Ascending aorta (tissue), 2 donors: ENCODE results near the gene TPSD1. TPM values are rescaled to one million over a fixed set of nuclear protein-coding genes. Genes with fewer than 3 reads are reported as not detected.

Experiments
- DNase-seq, 2 donors: peaks; one replicate each; pipeline ENCODE4 v3.0.0-alpha.2; 2019; ENCODE audit warnings: low spot score in 2 of 2
- H3K27ac ChIP-seq, 2 donors: fragments of 200-600 bp; sonication (generic); one replicate each; pipeline ENCODE4 v1.5.1; 2016 to 2017; ENCODE audit warnings: mild to moderate bottlenecking in 1 of 2
- H3K27me3 ChIP-seq: fragments of 200-600 bp; sonication (generic); one replicate; pipeline ENCODE4 v1.5.1; 2017
- H3K36me3 ChIP-seq, 2 donors: fragments of 200-600 bp; sonication (generic); one replicate each; pipeline ENCODE4 v1.5.1; 2016
- H3K4me1 ChIP-seq, 2 donors: fragments of 200-600 bp; sonication (generic); one replicate each; pipeline ENCODE4 v1.5.1; 2016 to 2017; ENCODE audit warnings: mild to moderate bottlenecking in 1 of 2
- H3K4me3 ChIP-seq, 2 donors: fragments of 200-600 bp; sonication (generic); one replicate each; pipeline ENCODE4 v1.5.1; 2016 to 2017; ENCODE audit warnings: mild to moderate bottlenecking in 1 of 2
- H3K9me3 ChIP-seq, 2 donors: fragments of 200-600 bp; sonication (generic); one replicate each; pipeline ENCODE4 v1.5.1; 2016
- intact Hi-C: fragments of 100-400 bp; cut with DNase I; formaldehyde crosslinking; loops from one replicate; pipeline ENCODE4 v1.15.1; 2023
- total RNA-seq: library from RNA; depleted of rRNA; stranded (reverse); fragments of >200 nt; gene quantifications from one replicate; pipeline ENCODE4 v1.1.0, GENCODE V29; 2016
- TF ChIP-seq, protein P1 (sequence below), 3 experiments: fragments of 200-600 bp in 2 of 3; fragments of 450-650 bp in 1 of 3; sonication (generic) in 2 of 3; IDR thresholded peaks; one replicate each; pipeline ENCODE4 v1.5.1; 2016 to 2019; ENCODE audit warnings: antibody characterized with exemption in 3 of 3, mild to moderate bottlenecking in 1 of 3, moderate library complexity in 1 of 3

The TPSD1 gene
- total RNA-seq, 1 donor from 2014 or later = 20.8 TPM

DNA sequence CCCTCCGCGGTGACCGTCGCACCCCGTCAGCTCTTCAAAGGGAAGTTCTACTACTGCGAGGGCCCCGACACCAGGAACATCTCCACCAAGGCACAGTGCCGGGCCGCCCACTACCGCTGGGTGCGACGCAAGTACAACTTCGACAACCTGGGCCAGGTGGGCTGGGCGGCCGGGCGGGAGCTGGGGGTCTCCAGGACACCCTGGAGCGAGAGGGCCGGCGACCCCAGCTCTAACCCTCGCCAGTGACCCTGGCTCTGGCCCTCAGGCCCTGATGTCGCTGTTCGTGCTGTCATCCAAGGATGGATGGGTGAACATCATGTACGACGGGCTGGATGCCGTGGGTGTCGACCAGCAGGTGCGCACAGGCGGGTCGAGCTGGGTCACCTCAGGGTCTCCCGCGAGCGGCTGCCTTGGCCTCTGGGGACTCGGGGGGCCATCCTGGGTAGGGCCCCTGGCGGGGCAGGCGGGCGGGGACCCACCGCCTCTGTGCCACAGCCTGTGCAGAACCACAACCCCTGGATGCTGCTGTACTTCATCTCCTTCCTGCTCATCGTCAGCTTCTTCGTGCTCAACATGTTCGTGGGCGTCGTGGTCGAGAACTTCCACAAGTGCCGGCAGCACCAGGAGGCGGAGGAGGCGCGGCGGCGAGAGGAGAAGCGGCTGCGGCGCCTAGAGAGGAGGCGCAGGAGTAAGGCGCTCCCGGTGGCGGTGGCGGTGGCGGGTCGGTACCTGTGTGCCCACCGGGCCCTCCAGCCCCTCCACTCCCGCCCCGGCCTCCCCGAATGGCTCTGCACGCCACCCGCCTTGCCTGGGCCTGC is 44.2 kb upstream of the TPSD1 start:
- intact Hi-C loops = loop anchor here (10.0 kb wide), 1 partner anchor 53 kb away; no protein-coding TSS in a partner anchor
- H3K9me3 ChIP-seq = no peaks in the 10 kb centered on the region
- DNase-seq = no peak
- TF ChIP-seq, protein P1, sequence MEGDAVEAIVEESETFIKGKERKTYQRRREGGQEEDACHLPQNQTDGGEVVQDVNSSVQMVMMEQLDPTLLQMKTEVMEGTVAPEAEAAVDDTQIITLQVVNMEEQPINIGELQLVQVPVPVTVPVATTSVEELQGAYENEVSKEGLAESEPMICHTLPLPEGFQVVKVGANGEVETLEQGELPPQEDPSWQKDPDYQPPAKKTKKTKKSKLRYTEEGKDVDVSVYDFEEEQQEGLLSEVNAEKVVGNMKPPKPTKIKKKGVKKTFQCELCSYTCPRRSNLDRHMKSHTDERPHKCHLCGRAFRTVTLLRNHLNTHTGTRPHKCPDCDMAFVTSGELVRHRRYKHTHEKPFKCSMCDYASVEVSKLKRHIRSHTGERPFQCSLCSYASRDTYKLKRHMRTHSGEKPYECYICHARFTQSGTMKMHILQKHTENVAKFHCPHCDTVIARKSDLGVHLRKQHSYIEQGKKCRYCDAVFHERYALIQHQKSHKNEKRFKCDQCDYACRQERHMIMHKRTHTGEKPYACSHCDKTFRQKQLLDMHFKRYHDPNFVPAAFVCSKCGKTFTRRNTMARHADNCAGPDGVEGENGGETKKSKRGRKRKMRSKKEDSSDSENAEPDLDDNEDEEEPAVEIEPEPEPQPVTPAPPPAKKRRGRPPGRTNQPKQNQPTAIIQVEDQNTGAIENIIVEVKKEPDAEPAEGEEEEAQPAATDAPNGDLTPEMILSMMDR (IDR thresholded peaks at IDR 0.05) = no peak
- no peaks in the 10 kb centered on the region for H3K36me3 ChIP-seq
- H3K4me3 ChIP-seq = no peak overlapping the region
- H3K27ac ChIP-seq = no peak overlapping the region
- no peaks in the 10 kb centered on the region for H3K4me1 ChIP-seq
- no peaks in the 10 kb centered on the region for H3K27me3 ChIP-seq

DNA sequence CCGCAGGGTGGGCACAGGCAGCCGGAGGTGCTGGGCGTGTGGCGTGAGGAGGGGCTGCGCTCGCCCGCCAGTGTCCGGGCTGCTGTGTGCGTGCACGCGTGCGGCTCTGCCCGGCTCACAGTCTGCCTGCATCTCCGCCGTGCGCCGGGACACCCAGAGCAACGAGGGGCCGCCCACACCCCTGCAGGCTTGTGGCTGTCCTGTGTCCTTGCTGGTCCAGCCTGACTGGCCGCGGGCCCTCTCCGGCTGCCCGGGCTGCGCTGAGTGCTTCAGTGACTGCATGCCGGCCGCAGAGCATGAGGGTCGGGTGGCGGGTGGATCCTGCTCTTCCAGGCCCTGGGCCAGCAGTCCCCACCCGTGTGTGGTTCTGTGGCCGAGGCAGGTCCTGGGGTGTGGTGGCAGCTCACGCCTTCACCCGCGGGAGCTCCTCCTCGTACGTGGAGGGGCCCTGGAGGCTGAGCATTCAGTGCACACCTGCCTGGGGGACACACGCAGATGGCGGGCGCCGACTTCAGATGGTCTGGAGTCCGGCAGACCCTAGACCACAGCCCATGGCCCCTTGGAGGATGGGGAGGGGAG is 43.2 kb upstream of the TPSD1 start:
- DNase-seq = no peak
- intact Hi-C loops = loop anchor here (10.0 kb wide), 1 partner anchor 52 kb away; no protein-coding TSS in a partner anchor
- H3K4me3 ChIP-seq = no peak overlapping the region
- H3K27me3 ChIP-seq = no peaks in the 10 kb centered on the region
- no peaks in the 10 kb centered on the region for H3K36me3 ChIP-seq
- TF ChIP-seq, protein P1 (IDR thresholded peaks at IDR 0.05) = no peak
- no peaks in the 10 kb centered on the region for H3K9me3 ChIP-seq
- no peaks in the 10 kb centered on the region for H3K4me1 ChIP-seq
- H3K27ac ChIP-seq = no peak overlapping the region

DNA sequence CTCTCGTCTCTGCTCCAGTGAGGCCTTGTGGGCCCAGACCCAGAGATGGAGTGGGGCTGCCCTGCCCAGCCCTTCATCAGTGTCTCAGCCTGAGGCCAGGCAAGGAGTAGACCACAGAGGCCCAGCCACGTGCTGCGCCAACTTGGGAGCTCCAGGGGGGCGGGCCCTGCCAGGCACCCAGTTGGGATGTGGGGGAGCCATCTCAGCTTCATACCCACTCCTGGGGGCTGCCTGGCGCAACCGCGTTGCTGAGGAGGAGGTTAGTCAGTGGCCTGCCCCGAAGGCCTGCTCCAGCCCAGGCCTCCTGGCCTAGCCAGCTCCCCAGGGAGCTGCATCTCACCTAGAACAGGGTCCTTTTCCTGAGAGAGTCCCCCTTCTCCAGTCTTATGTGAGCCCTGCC is 42.6 kb upstream of the TPSD1 start:
- Histone ChIP-seq H3K27me3 (no peaks in the 10 kb centered on the region), H3K36me3 (peaks cover 0 to 2% of the 10 kb centered on the region in 2 donors), H3K27ac (no peak overlapping the region), H3K9me3 (no peaks in the 10 kb centered on the region), H3K4me3 (no peak overlapping the region), H3K4me1 (no peaks in the 10 kb centered on the region)
- TF ChIP-seq, protein P1 (IDR thresholded peaks at IDR 0.05) = no peak
- intact Hi-C loops = loop anchor here (10.0 kb wide), 1 partner anchor 52 kb away; no protein-coding TSS in a partner anchor
- no peak for DNase-seq

DNA sequence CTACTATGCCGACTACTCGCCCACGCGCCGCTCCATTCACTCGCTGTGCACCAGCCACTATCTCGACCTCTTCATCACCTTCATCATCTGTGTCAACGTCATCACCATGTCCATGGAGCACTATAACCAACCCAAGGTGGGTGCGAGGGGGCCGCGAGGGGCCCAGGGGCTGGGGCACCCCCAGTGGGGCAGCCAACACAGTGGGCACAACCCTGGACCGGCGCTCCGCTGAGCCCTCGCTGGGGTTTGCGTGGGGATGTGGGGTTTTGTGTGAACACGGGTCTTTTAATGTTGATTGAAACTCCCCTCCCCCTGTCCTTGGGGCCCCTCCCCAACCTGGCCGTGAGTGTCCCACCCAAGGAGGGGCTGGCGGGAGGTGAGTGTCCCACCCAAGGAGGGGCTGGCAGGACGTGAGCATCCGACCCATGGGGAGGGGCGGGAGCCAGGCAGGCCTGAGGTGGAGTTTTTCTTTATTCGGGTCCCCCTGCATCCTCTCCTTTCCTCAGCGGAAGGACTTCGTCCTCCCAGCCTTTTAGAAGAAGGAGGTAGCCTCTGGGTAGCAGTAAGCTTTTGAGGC is 42.0 kb upstream of the TPSD1 start:
- no peaks in the 10 kb centered on the region for H3K9me3 ChIP-seq
- no peaks in the 10 kb centered on the region for H3K27me3 ChIP-seq
- intact Hi-C loops = loop anchor here (10.0 kb wide), 1 partner anchor 51 kb away; no protein-coding TSS in a partner anchor
- H3K4me3 ChIP-seq = no peak overlapping the region
- TF ChIP-seq, protein P1 (IDR thresholded peaks at IDR 0.05) = no peak
- peaks cover 0 to 2% of the 10 kb centered on the region in 2 donors for H3K36me3 ChIP-seq
- H3K4me1 ChIP-seq = no peaks in the 10 kb centered on the region
- no peak overlapping the region for H3K27ac ChIP-seq
- DNase-seq = no peak

DNA sequence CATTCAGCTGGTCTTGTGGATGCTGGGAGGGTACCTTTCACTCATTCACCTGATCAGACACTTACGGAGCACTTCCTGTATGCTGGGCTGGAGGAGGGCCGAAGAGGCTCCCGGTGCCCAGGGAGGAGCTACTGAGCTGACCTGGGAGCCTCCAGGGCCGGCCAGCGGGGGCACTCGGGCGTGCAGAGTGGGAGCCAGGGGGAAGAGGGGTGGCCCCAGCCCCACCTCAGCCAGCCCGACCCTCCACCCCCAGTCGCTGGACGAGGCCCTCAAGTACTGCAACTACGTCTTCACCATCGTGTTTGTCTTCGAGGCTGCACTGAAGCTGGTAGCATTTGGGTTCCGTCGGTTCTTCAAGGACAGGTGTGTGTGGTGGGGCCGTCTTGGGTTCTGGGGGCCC is 41.1 kb upstream of the TPSD1 start:
- Histone ChIP-seq H3K27me3 (no peaks in the 10 kb centered on the region), H3K27ac (no peak overlapping the region), H3K4me3 (no peak overlapping the region), H3K36me3 (peaks cover 0 to 2% of the 10 kb centered on the region in 2 donors), H3K9me3 (no peaks in the 10 kb centered on the region), H3K4me1 (no peaks in the 10 kb centered on the region)
- intact Hi-C loops = loop anchor here (10.0 kb wide), 1 partner anchor 50 kb away; no protein-coding TSS in a partner anchor
- TF ChIP-seq, protein P1 (IDR thresholded peaks at IDR 0.05) = no peak
- DNase-seq = no peak
